ACC112 (cell line): Measurements from ENCODE around the gene IFT22.

Experiments
- H2AFZ ChIP-seq: fragments of 200-600 bp; sonication (generic); one replicate; pipeline ENCODE4 v1.6.0; 2017; ENCODE audit warnings: antibody characterized with exemption, low read length; ENCODE audit not compliant: unreplicated experiment
- H3K27ac ChIP-seq: fragments of 200-600 bp; sonication (generic); 2 replicates; pipeline ENCODE4 v1.5.1; 2014; ENCODE audit warnings: low read depth, mild to moderate bottlenecking, antibody characterized with exemption, low read length, moderate library complexity
- H3K27me3 ChIP-seq: fragments of 200-600 bp; sonication (generic); 2 replicates; pipeline ENCODE4 v1.6.1; 2014; ENCODE audit warnings: mild to moderate bottlenecking, antibody characterized with exemption, low read length, moderate library complexity, mixed read lengths; ENCODE audit not compliant: insufficient read depth
- H3K36me3 ChIP-seq: fragments of 200-600 bp; sonication (generic); 2 replicates; pipeline ENCODE4 v1.6.1; 2016; ENCODE audit warnings: mild to moderate bottlenecking, antibody characterized with exemption, low read length, moderate library complexity, mixed read lengths; ENCODE audit not compliant: insufficient read depth
- H3K4me1 ChIP-seq: fragments of 200-600 bp; sonication (generic); one replicate; pipeline ENCODE4 v1.6.1; 2016; ENCODE audit warnings: low read length, mixed read lengths; ENCODE audit not compliant: insufficient read depth, unreplicated experiment, control insufficient read depth
- H3K4me3 ChIP-seq: fragments of 200-600 bp; sonication (generic); 2 replicates; pipeline ENCODE4 v1.5.1; 2014; ENCODE audit warnings: mild to moderate bottlenecking, low read depth, low read length
- H3K79me2 ChIP-seq: fragments of 200-600 bp; sonication (generic); one replicate; pipeline ENCODE4 v1.6.0; 2016; ENCODE audit warnings: low read length; ENCODE audit not compliant: control insufficient read depth, unreplicated experiment, insufficient read depth

The IFT22 gene

GRCh38 chr7:101315336-101315735, 6.3 kb downstream of the IFT22 start:
- H3K4me1 ChIP-seq: no peaks in the 10 kb centered on the region
- no peaks in the 10 kb centered on the region; the same call in 1 of the 2 replicates for H3K36me3 ChIP-seq
- H3K4me3 ChIP-seq: no peak overlapping the region
- H3K27ac ChIP-seq: no peak overlapping the region
- no peaks in the 10 kb centered on the region for H3K27me3 ChIP-seq
- no peak overlapping the region for H2AFZ ChIP-seq
- H3K79me2 ChIP-seq: no peaks in the 10 kb centered on the region

GRCh38 chr7:101308245-101309085, 13.1 kb downstream of the IFT22 start:
- Histone ChIP-seq H2AFZ (peak overlapping the region; percentile 10), H3K27me3 (peaks cover 10% of the 10 kb centered on the region), H3K4me3 (peak overlapping the region; percentile 83), H3K27ac (no peak overlapping the region), H3K4me1 (no peaks in the 10 kb centered on the region), H3K36me3 (no peaks in the 10 kb centered on the region; the same call in 1 of the 2 replicates), H3K79me2 (no peaks in the 10 kb centered on the region)

- no peak overlapping the region for H2AFZ ChIP-seq
- H3K36me3 ChIP-seq: no peaks in the 10 kb centered on the region; the same call in 1 of the 2 replicates
- no peak overlapping the region for H3K4me3 ChIP-seq
- H3K27ac ChIP-seq: no peak overlapping the region
- no peaks in the 10 kb centered on the region for H3K4me1 ChIP-seq
- peaks cover 32% of the 10 kb centered on the region for H3K27me3 ChIP-seq
- H3K79me2 ChIP-seq: no peaks in the 10 kb centered on the region
Observed at GRCh38 chr7:101306307-101306706, 15.3 kb downstream of the IFT22 start.

- Histone ChIP-seq H3K4me3 (no peak overlapping the region), H3K4me1 (no peaks in the 10 kb centered on the region), H3K27ac (no peak overlapping the region), H2AFZ (no peak overlapping the region), H3K79me2 (no peaks in the 10 kb centered on the region), H3K27me3 (peaks cover 63% of the 10 kb centered on the region), H3K36me3 (no peaks in the 10 kb centered on the region)
Observed at GRCh38 chr7:101303102-101303701, 18.4 kb downstream of the IFT22 start.

- no peak overlapping the region for H3K4me3 ChIP-seq
- H3K27ac ChIP-seq: no peak overlapping the region
- H3K79me2 ChIP-seq: no peaks in the 10 kb centered on the region
- H2AFZ ChIP-seq: no peak overlapping the region
- H3K36me3 ChIP-seq: no peaks in the 10 kb centered on the region
- H3K27me3 ChIP-seq: peaks cover 66% of the 10 kb centered on the region
- H3K4me1 ChIP-seq: no peaks in the 10 kb centered on the region
Observed at GRCh38 chr7:101302641-101303101, 18.9 kb downstream of the IFT22 start.

- Histone ChIP-seq H3K4me1 (no peaks in the 10 kb centered on the region), H2AFZ (no peak overlapping the region), H3K79me2 (no peaks in the 10 kb centered on the region), H3K36me3 (no peaks in the 10 kb centered on the region), H3K27me3 (peaks cover 66% of the 10 kb centered on the region), H3K4me3 (no peak overlapping the region), H3K27ac (no peak overlapping the region)
Observed at GRCh38 chr7:101300465-101301376, 20.9 kb downstream of the IFT22 start.

GRCh38 chr7:101299511-101300464, 21.8 kb downstream of the IFT22 start:
- Histone ChIP-seq H3K4me1 (no peaks in the 10 kb centered on the region), H3K4me3 (no peak overlapping the region), H3K79me2 (no peaks in the 10 kb centered on the region), H3K36me3 (no peaks in the 10 kb centered on the region), H3K27ac (no peak overlapping the region), H3K27me3 (peaks cover 66% of the 10 kb centered on the region), H2AFZ (no peak overlapping the region)

GRCh38 chr7:101294832-101295121, 26.8 kb downstream of the IFT22 start:
- H3K4me1 ChIP-seq: no peaks in the 10 kb centered on the region
- no peak overlapping the region for H3K4me3 ChIP-seq
- H3K36me3 ChIP-seq: no peaks in the 10 kb centered on the region
- H3K27me3 ChIP-seq: peaks cover 25% of the 10 kb centered on the region
- H3K79me2 ChIP-seq: no peaks in the 10 kb centered on the region
- H3K27ac ChIP-seq: no peak overlapping the region
- H2AFZ ChIP-seq: no peak overlapping the region

- no peak overlapping the region for H3K27ac ChIP-seq
- H3K4me1 ChIP-seq: no peaks in the 10 kb centered on the region
- no peak overlapping the region for H2AFZ ChIP-seq
- no peak overlapping the region for H3K4me3 ChIP-seq
- no peaks in the 10 kb centered on the region for H3K36me3 ChIP-seq
- H3K79me2 ChIP-seq: no peaks in the 10 kb centered on the region
- H3K27me3 ChIP-seq: peaks cover 23% of the 10 kb centered on the region
Observed at GRCh38 chr7:101294039-101294831, 27.4 kb downstream of the IFT22 start.
